T-helper 1 cell treated with Interleukin-12 subunit alpha and Interleukin-12 subunit beta and Interleukin-4 antibody, amounts not matched to agents 30 ng/mL and 1 ng/mL, for 36 hours (primary cell): ENCODE measurements around the gene ACIN1. TPM values are rescaled to one million over a fixed set of nuclear protein-coding genes. Genes with fewer than 3 reads are reported as not detected.

Experiments
- intact Hi-C: fragments of 100-400 bp; cut with micrococcal nuclease; formaldehyde crosslinking; loops from one replicate; pipeline ENCODE4 v1.15.1; 2024
- total RNA-seq: library from RNA; stranded (reverse); gene quantifications from 2 replicates; pipeline ENCODE4 v1.2.3, GENCODE V29; 2022

ACIN1 gene
- total RNA-seq, 1 donor from 2014 or later, result 219 TPM

DNA sequence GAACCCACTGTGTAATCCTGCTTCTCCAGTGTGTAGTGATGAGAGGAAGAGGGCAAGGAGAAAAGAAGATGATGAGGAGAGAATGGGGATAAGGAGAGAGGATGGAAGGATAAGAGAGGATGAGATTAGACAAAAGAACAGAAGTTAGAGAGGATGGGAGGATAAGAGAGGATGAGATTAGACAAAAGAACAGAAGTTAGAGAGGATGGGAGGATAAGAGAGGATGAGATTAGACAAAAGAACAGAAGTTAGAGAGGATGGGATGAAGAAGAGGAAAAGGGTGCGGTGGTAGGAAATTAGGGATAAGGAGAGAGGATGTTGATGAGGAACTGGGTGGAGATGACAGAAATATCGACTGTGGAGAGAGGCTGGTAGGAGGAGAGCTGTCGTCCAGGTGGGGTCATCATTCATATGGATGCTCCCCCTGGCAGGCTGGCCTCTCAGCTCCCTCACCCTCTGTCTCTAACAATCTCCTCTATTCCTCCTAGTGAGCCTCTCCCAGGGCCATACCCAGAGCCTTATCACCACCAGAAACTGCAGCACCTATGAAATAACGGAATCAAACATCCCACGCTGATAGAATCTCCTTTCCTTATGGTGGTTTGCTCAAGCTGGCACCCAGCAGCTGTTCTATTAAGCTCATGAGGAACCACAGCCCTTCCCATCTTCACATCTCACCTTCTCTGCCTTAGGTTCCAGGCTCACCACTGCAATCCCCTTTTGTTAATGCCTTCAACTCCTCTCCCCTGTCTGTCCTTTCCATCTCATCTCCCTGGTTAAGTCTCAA lies 15.8 kb upstream of the ACIN1 start:
- intact Hi-C loops, result no loop called here

- intact Hi-C loops, result loop anchor here (1.0 to 5.0 kb wide), 3 partner anchors 33 to 123 kb away; no protein-coding TSS in a partner anchor
Measured at GRCh38 chr14:23109769-23110168, 14.8 kb upstream of the ACIN1 start.

DNA sequence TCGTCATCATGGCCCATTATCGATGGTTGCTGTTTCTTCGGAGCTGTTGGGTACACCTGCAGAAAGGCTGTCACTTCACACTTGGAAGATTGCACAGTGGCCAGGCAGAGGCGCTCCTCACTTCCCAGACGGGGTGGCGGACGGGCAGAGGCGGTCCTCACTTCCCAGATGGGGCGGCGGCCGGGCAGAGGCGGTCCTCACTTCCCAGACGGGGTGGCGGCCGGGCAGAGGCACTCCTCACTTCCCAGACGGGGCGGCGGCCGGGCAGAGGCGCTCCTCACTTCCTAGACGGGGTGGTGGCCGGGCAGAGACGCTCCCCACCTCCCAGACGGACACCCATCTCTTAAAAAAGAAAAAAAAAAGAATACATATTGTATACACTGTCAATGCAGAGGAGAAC lies 13.2 kb upstream of the ACIN1 start:
- intact Hi-C loops, result loop anchor here (2.0 to 5.0 kb wide), 2 partner anchors 31 to 41 kb away; no protein-coding TSS in a partner anchor

DNA sequence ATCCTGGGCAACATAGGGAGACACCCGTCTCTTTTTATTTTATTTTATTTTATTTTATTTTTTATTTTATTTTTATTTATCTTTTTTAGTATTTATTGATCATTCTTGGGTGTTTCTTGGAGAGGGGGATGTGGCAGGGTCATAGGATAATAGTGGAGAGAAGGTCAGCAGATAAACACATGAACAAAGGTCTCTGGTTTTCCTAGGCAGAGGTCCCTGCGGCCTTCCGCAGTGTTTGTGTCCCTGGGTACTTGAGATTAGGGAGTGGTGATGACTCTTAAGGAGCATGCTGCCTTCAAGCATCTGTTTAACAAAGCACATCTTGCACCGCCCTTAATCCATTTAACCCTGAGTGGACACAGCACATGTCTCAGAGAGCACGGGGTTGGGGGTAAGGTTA lies 12.7 kb upstream of the ACIN1 start:
- intact Hi-C loops, result loop anchor here (2.0 to 5.0 kb wide), 2 partner anchors 31 to 40 kb away; no protein-coding TSS in a partner anchor

DNA sequence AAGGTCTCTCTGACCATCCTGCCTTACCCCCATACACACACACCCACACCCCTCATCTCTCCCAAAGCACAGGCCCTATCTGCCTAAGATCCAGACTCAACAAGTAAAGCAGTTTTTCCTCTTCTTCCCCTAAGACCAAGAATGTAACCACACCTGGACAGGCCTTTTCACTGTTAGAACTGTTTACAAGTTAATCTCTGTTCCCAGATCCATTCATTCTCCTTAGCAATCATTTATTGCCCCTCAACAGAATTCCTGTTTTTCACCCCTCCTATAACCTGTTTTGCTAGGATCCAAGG lies 11.8 kb upstream of the ACIN1 start:
- intact Hi-C loops, result loop anchor here (5.0 kb wide), 1 partner anchor 39 kb away; no protein-coding TSS in a partner anchor

DNA sequence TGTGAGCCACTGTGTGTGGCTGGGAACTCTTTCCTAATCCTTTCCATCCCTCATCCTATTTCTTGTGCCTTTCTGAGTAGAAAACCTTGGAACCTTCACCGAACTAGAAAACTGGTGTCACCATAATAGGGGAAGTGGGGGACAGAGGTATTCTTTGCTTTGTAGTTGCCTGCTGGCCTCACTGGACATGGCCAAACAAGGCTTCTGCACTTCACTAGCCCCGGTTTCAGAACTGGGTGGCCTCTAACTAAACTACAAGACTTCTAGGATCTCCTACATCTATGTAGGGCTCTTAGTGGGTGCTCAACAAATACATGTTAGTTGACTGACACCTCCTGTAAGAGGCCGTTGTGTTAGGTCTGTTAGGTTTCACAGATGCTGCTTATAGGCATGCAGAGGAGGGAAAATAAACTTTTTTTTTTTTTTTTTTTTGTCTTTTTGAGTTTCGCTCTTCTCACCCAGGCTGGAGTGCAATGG lies 10.4 kb upstream of the ACIN1 start:
- intact Hi-C loops, result loop anchor here (5.0 kb wide), 1 partner anchor 38 kb away; no protein-coding TSS in a partner anchor

- intact Hi-C loops, result loop anchor here (5.0 kb wide), 1 partner anchor 37 kb away; no protein-coding TSS in a partner anchor
Measured at GRCh38 chr14:23104591-23105347, 9.8 kb upstream of the ACIN1 start, which contains the start of gene CIROP. Gene CIROP (minus strand): TSS chr14:23104989. CDS start chr14:23104920, 69 bp downstream.

DNA sequence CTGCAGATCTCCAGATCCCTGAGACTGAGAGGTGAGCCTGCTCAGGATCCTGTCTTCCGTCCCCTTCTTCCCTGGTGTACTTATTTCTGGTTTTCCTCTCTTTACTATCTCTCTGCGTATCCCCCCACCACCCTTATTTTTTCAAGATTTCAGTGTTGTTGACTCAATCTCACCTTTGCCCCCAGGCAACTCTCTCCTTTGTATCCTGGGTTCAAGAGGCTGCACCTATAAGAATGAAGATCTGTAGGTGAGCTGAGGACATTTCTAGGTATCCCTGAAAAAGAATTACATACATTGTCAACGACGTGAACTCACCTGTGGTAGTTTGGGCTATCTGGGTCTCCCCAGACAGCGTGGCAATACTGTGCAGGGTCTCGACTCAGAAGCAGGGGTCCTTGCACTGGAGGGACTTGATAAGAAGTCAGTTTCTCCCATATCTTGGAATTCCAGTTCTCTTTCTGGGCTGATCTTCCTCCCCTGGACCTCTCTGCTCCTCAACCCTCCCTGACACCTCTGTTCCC lies 9.2 kb upstream of the ACIN1 start:
- intact Hi-C loops, result no loop called here

DNA sequence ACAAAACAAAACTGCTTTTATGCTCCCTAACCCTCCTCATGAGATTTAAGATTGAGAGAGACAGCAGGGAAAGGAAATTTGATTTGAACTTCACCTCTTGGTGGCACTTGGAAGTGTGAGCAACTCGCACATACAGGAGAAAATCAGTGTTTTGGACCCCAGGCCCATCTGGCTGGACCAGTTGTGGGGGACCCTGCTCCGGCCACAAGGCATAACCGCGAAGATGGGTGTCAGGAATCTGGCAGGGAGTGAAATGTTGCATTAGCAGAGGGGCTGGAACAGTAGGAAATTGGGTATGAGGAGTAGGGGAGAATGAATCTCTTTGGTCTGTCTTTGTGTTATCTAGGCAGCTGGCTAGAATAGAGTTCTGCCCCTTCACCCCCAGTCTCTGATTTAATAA lies 8.6 kb upstream of the ACIN1 start:
- intact Hi-C loops, result no loop called here

- intact Hi-C loops, result no loop called here
Measured at GRCh38 chr14:23102801-23103200, 7.9 kb upstream of the ACIN1 start.

DNA sequence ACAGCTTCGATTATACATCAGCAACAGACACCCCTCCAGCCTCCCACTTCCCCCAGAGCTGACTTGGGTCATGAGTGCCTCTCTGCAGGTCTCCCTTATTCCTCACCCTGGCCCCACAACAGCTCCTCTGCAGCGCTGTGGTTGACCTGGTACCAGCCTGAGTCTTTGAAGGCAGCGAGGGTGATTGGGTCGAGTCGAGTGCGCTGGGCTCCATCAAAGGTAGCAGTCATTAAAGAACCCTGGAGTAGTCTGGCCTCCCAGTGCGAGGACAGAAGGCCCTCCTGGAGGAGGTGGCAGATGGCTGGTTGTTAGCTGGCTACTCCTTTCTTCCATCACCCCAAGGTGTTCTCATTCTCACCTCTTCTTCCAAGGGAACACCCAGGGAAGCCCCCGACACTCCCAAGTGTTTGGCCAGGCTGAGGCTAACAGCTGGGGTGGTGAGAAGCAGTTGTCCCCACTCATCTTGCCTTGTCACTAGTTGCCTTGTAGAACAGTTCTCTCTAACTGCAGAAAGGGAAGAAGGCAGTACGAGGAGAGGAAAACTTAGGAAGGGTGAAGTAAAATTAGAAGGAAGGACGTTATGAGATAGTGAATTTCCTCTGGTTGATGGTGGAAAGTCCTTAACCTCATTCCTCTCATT lies 7.2 kb upstream of the ACIN1 start:
- intact Hi-C loops, result no loop called here

DNA sequence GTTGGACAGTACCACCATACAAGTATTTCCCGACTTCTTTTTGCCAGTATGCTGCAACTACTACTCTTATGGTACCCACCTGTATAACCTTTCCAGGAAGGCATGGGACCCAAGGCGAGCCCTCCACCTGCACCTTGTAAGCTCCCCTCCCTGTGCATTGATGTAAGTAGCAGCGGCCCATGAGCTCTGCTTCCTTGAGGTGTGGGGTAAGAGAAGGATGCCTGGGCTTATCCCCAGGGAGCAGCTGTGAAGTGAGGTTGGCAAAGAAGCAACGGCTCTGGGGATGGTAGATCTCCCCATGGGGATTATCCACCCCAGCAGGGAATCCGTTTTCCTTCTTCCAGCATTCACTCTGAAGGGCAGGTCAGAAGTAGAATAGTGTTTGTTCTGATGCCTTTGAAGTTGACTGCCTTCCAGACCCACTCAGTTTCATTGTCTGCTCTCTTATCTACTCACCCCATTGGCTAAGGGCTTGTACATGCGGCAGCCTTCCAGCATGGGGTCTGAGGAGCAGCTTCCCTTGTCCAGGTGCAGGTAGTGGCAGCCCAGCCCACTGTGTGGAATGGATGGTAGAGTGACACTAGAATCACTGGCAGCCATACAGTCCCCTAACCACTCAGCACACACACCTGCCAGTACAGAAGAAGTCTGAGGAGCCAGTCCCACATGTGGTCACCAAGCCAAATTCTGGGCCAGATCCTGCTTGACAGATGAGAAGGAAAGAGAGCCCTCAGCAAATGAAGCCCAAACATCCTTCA lies 6.5 kb upstream of the ACIN1 start:
- intact Hi-C loops, result no loop called here

- intact Hi-C loops, result loop anchor here (10.0 kb wide), 1 partner anchor 1345 kb away; the partner anchor contains the start of gene SDR39U1
Measured at GRCh38 chr14:23099212-23099861, 4.4 kb upstream of the ACIN1 start.

- intact Hi-C loops, result loop anchor here (10.0 kb wide), 1 partner anchor 1347 kb away; the partner anchor contains the start of gene SDR39U1
Measured at GRCh38 chr14:23097786-23098185, 2.9 kb upstream of the ACIN1 start.

DNA sequence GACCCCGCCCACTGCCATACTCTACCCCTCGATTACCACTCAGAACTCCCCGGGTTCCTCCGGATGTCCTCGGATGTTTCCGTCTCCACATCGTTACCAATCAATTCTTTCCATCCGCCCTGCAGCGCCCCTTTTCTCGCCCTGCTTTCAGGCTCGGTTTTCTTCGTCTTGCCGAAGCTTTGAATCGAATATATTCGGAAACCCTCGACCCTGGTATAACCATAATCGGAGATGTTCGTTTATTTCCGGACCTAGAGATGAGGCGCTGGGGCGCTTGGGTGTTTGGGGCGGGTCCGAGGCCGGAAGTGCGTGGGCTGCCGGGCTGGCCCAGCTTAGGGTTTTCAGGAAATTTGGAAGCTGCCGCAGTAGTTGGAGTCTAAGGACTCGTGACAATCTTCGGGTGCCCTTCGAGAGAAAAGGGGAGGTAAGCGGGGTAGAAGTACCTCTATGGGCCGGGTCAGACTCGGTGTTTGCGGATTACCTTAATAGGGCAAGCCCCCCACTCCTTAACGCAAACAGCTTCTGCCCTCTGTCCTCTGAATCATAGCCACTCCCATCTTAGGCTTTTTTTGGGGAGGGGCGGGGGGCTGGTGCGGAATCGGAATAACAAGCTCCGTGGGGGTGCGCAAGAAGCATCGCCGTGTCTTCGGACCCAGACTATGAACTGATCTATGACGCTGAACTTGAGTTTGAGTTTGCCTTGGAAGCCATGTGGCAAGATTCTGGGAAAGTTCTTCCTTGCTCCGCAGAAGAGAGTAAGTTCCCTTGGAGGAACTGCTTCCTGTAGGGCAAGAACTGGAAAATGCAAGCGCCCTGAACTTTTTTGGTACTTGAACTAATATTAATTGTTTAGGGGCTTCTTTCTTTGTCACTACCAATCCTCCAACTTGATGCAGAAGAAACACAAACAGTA lies 516 bp upstream of the ACIN1 start, which contains the start of gene C14orf119:
TSS of gene C14orf119 (plus strand) at position 310 of the 913 bp plus-strand sequence. CDS start 2,154 bp downstream, outside the sequence.
- intact Hi-C loops, result loop anchor here (1.0 to 10.0 kb wide), 20 partner anchors 24 to 1619 kb away; partner anchors contain the start of genes DAD1, DCAF11, EMC9 and HOMEZ

DNA sequence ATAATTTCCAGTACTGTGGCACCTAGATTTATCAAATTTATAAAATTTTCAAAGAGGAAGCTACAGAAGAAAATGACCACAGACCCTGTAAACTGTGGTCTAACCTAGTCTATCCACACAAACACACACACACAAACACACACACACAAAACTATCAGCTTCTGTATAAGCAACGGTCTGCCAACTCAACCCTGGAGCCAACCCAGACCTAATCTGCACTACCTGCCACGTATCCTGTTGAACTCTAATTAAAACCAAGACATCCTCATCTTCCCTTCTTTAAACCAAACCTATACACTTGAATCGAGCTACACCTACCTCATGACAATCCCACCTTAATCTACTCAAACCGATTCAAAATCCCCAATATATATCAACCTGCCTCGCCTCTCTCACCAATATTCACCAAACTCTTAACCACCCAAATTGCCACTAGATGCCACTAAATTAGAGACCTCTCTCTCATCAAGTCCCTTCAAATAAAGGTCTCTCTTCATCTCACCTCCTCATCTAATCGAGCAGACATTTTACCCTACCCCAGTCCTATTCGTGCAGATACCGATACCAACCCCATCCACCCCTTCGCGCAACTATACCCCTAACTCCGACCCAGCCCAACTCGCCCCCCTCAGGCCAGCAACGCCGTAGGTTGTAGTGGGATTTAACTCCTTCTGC lies 808 bp downstream of the ACIN1 start:
- intact Hi-C loops, result loop anchor here (1.0 to 10.0 kb wide), 6 partner anchors 206 to 1617 kb away; partner anchors contain the start of genes EMC9, OXA1L, RAB2B and SDR39U1

DNA sequence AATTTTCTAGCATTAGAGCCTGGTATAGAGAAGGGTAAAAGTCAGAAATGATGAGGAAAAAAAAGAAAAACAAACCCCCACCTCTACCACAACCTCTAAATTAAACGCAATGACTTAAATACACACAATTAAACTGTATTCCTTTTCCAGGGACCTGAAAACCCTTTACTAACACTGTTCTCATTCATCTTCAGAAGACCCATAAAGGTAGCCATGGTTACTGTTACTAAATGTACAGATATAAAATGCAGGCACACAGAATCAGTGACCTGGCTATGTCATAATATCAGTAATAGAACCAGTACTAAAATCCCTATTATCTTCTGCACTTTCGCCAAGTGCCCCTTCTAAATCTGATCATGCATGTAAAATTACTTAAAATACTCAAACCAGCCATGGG lies 1.4 kb downstream of the ACIN1 start:
- intact Hi-C loops, result loop anchor here (10.0 kb wide), 1 partner anchor 1351 kb away; the partner anchor contains the start of gene SDR39U1

DNA sequence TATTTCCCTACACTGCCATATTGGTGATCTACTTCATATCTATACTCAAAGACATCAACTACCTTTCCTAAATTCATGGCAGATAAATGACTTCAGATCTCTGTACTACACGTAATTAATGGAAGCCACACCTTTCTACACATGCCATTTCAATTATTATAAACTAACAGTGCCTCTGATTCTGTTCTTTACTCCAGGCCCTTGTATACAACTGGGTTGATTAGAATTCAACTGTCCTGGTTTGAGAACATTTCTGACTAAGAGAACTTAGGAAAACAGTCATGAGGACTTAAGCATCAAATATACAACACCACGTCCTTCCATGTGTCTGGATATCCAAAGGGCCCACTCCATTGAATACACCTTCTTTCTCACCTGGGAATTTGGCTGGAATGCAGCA lies 1.8 kb downstream of the ACIN1 start:
- intact Hi-C loops, result loop anchor here (10.0 kb wide), 1 partner anchor 1352 kb away; the partner anchor contains the start of gene SDR39U1
